Endothelial cell of umbilical vein (primary cell): Measurements from ENCODE around the gene CDR2L. TPM values are rescaled to one million over a fixed set of nuclear protein-coding genes. Genes with fewer than 3 reads are reported as not detected.
"Not testable (repeated sequence)": the region's sequence is repeated elsewhere in the genome, so short reads cannot be mapped to it uniquely, and the experiment has no call there.

Source experiments
- BruUV-seq: library from RNA; stranded (reverse); fragments of 400-500 nt; replicated peaks from 2 replicates; lab custom pipeline; 2021; lab: Mats Ljungman, UMichigan
- CTCF ChIA-PET: fragments of 300-600, 350-600 bp; sonication (Branson Sonifier 250); formaldehyde crosslinking; loops from one replicate; lab custom pipeline; 2021; ENCODE audit warnings: antibody characterized with exemption, inconsistent platforms; lab: Charles Lee
- POLR2A ChIA-PET: fragments of 300-600, 350-600 bp; sonication (Branson Sonifier 250); formaldehyde crosslinking; loops from one replicate; lab custom pipeline; 2021; ENCODE audit warnings: antibody characterized with exemption, inconsistent platforms; lab: Charles Lee
- DNase-seq: peaks from one replicate; pipeline ENCODE4 v3.0.0-alpha.2; 2011; ENCODE audit warnings: low read depth, low spot score
- FAIRE-seq: peaks from 2 replicates; lab custom pipeline; 2011; peaks lifted over from hg19 to GRCh38; lab: Jason Lieb, UNC
- H2AFZ ChIP-seq: 2 replicates; pipeline ENCODE4 v1.6.0; 2012; ENCODE audit warnings: low read depth, low read length, control low read depth, inconsistent platforms
- H3K27ac ChIP-seq: 2 replicates; pipeline ENCODE4 v1.5.1; 2011; ENCODE audit warnings: low read depth, mild to moderate bottlenecking, control low read depth, low read length, moderate library complexity; ENCODE audit not compliant: insufficient read depth
- H3K27me3 ChIP-seq, 2 experiments: 2 replicates each; pipeline versions ENCODE4 v1.6.0 to v1.6.1; 2011; ENCODE audit warnings: low read length in 2 of 2, mixed read lengths in 1 of 2; ENCODE audit not compliant: control insufficient read depth in 2 of 2, insufficient read depth in 2 of 2
- H3K36me3 ChIP-seq, 2 experiments: 2 replicates in 1 of 2; 3 replicates in 1 of 2; pipeline ENCODE4 v1.5.1; 2011; ENCODE audit warnings: low read length in 2 of 2, mild to moderate bottlenecking in 1 of 2, moderate library complexity in 1 of 2; ENCODE audit not compliant: control insufficient read depth in 2 of 2, insufficient read depth in 2 of 2; ENCODE audit errors: extremely low read depth in 1 of 2
- H3K4me1 ChIP-seq: 3 replicates; pipeline ENCODE4 v1.5.1; 2011; ENCODE audit warnings: mild to moderate bottlenecking, low read length; ENCODE audit not compliant: control insufficient read depth, insufficient read depth; ENCODE audit errors: extremely low read depth
- H3K4me2 ChIP-seq: 2 replicates; pipeline ENCODE4 v1.6.1; 2011; ENCODE audit warnings: low read length, control low read depth, mixed read lengths; ENCODE audit not compliant: insufficient read depth
- H3K4me3 ChIP-seq, 3 experiments: fragments of 200-600 bp in 1 of 3; sonication (generic), shearing (Covaris generic) in 1 of 3; replicated peaks in 1 of 3; 2 replicates each; pipeline ENCODE4 v1.5.1; 2011 to 2016; ENCODE audit warnings: control low read depth in 3 of 3, low read length in 3 of 3, mild to moderate bottlenecking in 2 of 3, inconsistent platforms in 1 of 3, low read depth in 1 of 3, moderate library complexity in 1 of 3; ENCODE audit not compliant: insufficient read depth in 1 of 3
- H3K79me2 ChIP-seq: 2 replicates; pipeline ENCODE4 v1.6.0; 2012; ENCODE audit warnings: low read length, inconsistent platforms; ENCODE audit not compliant: control insufficient read depth, insufficient read depth
- H3K9ac ChIP-seq: replicated peaks from 2 replicates; pipeline ENCODE3; 2011; ENCODE audit warnings: low read length, control low read depth; ENCODE audit not compliant: insufficient read depth; ENCODE audit errors: extremely low read depth
- H3K9me1 ChIP-seq: replicated peaks from 3 replicates; pipeline ENCODE4 v1.6.0; 2011; ENCODE audit warnings: mild to moderate bottlenecking, low read length; ENCODE audit not compliant: control insufficient read depth, insufficient read depth; ENCODE audit errors: extremely low read depth
- H3K9me3 ChIP-seq: replicated peaks from 2 replicates; pipeline ENCODE4 v1.5.1; 2012; ENCODE audit warnings: low read length, inconsistent platforms; ENCODE audit not compliant: control insufficient read depth, insufficient read depth
- H4K20me1 ChIP-seq: replicated peaks from 2 replicates; pipeline ENCODE3; 2011; ENCODE audit warnings: mild to moderate bottlenecking, low read length; ENCODE audit not compliant: control insufficient read depth, insufficient read depth; ENCODE audit errors: extremely low read depth
- CTCF ChIP-seq, 2 donors: IDR thresholded peaks; 1 replicate in 1 of 2; 2 replicates in 1 of 2; pipeline ENCODE4 v1.5.1; 2011; ENCODE audit warnings: low read length in 2 of 2, mild to moderate bottlenecking in 2 of 2, moderate library complexity in 2 of 2, control low read depth in 1 of 2, inconsistent platforms in 1 of 2, low read depth in 1 of 2; ENCODE audit not compliant: insufficient read depth in 1 of 2; ENCODE audit errors: extremely low read depth in 1 of 2
- EZH2 ChIP-seq: IDR thresholded peaks from 2 replicates; pipeline ENCODE4 v1.6.1; 2012; ENCODE audit warnings: borderline replicate concordance, low read depth, mild to moderate bottlenecking, moderate library complexity, low read length, inconsistent platforms; ENCODE audit not compliant: severe bottlenecking
- FOS ChIP-seq: IDR thresholded peaks from 2 replicates; pipeline ENCODE4 v1.6.1; 2011; ENCODE audit warnings: mild to moderate bottlenecking, low read length, moderate library complexity, borderline replicate concordance; ENCODE audit not compliant: insufficient read depth
- GATA2 ChIP-seq: IDR thresholded peaks from 2 replicates; pipeline ENCODE4 v1.7.0; 2011; ENCODE audit warnings: low read depth, mild to moderate bottlenecking, moderate library complexity, mixed read lengths, low read length; ENCODE audit not compliant: insufficient read length, insufficient read depth
- JUN ChIP-seq: IDR thresholded peaks from 2 replicates; pipeline ENCODE4 v1.6.1; 2011; ENCODE audit warnings: borderline replicate concordance, low read depth; ENCODE audit not compliant: insufficient read length, insufficient read depth
- MAX ChIP-seq: IDR thresholded peaks from 2 replicates; pipeline ENCODE4 v1.6.1; 2011; ENCODE audit not compliant: insufficient read depth, insufficient read length
- MYC ChIP-seq: IDR thresholded peaks from one replicate; pipeline ENCODE4 v1.6.1; 2011; ENCODE audit warnings: mild to moderate bottlenecking, low read depth, low read length
- POLR2A ChIP-seq: IDR thresholded peaks from 2 replicates; pipeline ENCODE4 v1.6.1; 2012; ENCODE audit warnings: low read depth, mild to moderate bottlenecking, control low read depth, low read length
- POLR2AphosphoS5 ChIP-seq: IDR thresholded peaks from 2 replicates; pipeline ENCODE4 v1.6.1; 2012; ENCODE audit warnings: low read depth, mild to moderate bottlenecking, control low read depth, low read length, moderate library complexity; ENCODE audit not compliant: insufficient read depth
- dilution Hi-C: fragments of 300-500 bp; cut with MboI; formaldehyde crosslinking; loops from one replicate; pipeline ENCODE4 v1.15.0; 2019; ENCODE audit warnings: low sequenced_read_pairs; ENCODE audit not compliant: extremely low pct_ligation_motif_present
- intact Hi-C: fragments of 100-400 bp; cut with micrococcal nuclease; formaldehyde crosslinking; loops from one replicate; pipeline ENCODE4 v1.10.0; 2022
- polyA plus RNA-seq, 4 experiments: library from polyadenylated mRNA; depleted of rRNA in 3 of 4; stranded (reverse) in 3 of 4; unstranded in 1 of 4; fragments of >200 nt; gene quantifications; 2 replicates each; pipeline versions ENCODE4 v1.2.1 to v1.2.3, GENCODE V29; 2011 to 2012; ENCODE audit warnings: missing spikeins in 1 of 4
- total RNA-seq: library from RNA; stranded (reverse); gene quantifications from 2 replicates; pipeline ENCODE4 v1.2.3, GENCODE V29; 2021

The CDR2L gene
- total and polyA plus RNA-seq, 2 donors (not counting 3 experiments of a cell fraction or from before 2014, with no cell fraction given) = 22.2 to 34.9 TPM

- no peaks in the 10 kb centered on the region for H3K9me1 ChIP-seq
- CTCF ChIA-PET = interaction anchor here (1.1 to 1.2 kb wide), 2 partner anchors 64 to 80 kb away, joined by 3 read pairs; no protein-coding TSS in a partner anchor
- dilution Hi-C loops = no loop called here
Measured at GRCh38 chr17:75041656-75042280, 54.3 kb downstream of the CDR2L start.

GRCh38 chr17:75043789-75044188 lies 56.4 kb downstream of the CDR2L start:
- H4K20me1 ChIP-seq, POLR2A ChIA-PET, H3K4me3 ChIP-seq, H3K79me2 ChIP-seq, H2AFZ ChIP-seq, BruUV-seq, H3K27me3 ChIP-seq, dilution Hi-C loops, DNase-seq, H3K9ac ChIP-seq, FAIRE-seq, H3K36me3 ChIP-seq, H3K27ac ChIP-seq, H3K4me2 ChIP-seq, H3K9me3 ChIP-seq, H3K9me1 ChIP-seq: not testable (repeated sequence)
- H3K4me1 ChIP-seq = peaks cover 12% of the 10 kb centered on the region
- intact Hi-C loops = loop anchor here (10.0 kb wide), 1 partner anchor 471 kb away; the partner anchor contains the start of genes CASKIN2 and TSEN54
- CTCF ChIA-PET = interaction anchor here (0.7 kb wide), 1 partner anchor 11 kb away, joined by 3 read pairs; no protein-coding TSS in a partner anchor

More at GRCh38 chr17:75041656-75042280, 54.3 kb downstream of the CDR2L start:
- Histone ChIP-seq H3K9ac (no peak overlapping the region), H4K20me1 (no peaks in the 10 kb centered on the region), H3K36me3 (peaks cover 0 to 9% of the 10 kb centered on the region in 2 experiments), H3K4me2 (no peak overlapping the region), H3K27ac (no peak overlapping the region), H3K27me3 (no peaks in the 10 kb centered on the region), H3K79me2 (no peaks in the 10 kb centered on the region), H3K9me3 (no peaks in the 10 kb centered on the region), H3K4me1 (no peaks in the 10 kb centered on the region), H2AFZ (no peak overlapping the region), H3K4me3 (no peak overlapping the region)
- POLR2A ChIA-PET = interaction anchor here (0.6 kb wide), 1 partner anchor 29 kb away, joined by 4 read pairs; no protein-coding TSS in a partner anchor
- TF ChIP-seq MYC (no peak), POLR2A (no peak), JUN (no peak), CTCF (IDR thresholded peaks at IDR 0.05; ENCODE audit: extremely low read depth in 1 of 2, insufficient read depth in 1 of 2, low read depth in 1 of 2, low read length in 2 of 2) (no peak), MAX (no peak), POLR2AphosphoS5 (no peak), GATA2 (no peak), EZH2 (no peak), FOS (no peak)
- no peak for DNase-seq
- no TSS peak for BruUV-seq
- intact Hi-C loops = loop anchor here (10.0 kb wide), 1 partner anchor 473 kb away; the partner anchor contains the start of genes CASKIN2 and TSEN54
- FAIRE-seq = no peak
